Stimulated activated CD8-positive, alpha-beta memory T cell treated with anti-CD3 and anti-CD28 coated beads, Interleukin-12 subunit alpha, Interleukin-12 subunit beta, amount 100 ng/mL, for 1 hour (primary cell): ENCODE results near the gene MED22.
"Not testable (repeated sequence)": the region's sequence is repeated elsewhere in the genome, so short reads cannot be mapped to it uniquely, and the experiment has no call there.

Experiments used
- DNase-seq: peaks from one replicate; pipeline ENCODE4 v3.0.0-alpha.2; 2020; ENCODE audit warnings: low read depth

Gene MED22

DNA sequence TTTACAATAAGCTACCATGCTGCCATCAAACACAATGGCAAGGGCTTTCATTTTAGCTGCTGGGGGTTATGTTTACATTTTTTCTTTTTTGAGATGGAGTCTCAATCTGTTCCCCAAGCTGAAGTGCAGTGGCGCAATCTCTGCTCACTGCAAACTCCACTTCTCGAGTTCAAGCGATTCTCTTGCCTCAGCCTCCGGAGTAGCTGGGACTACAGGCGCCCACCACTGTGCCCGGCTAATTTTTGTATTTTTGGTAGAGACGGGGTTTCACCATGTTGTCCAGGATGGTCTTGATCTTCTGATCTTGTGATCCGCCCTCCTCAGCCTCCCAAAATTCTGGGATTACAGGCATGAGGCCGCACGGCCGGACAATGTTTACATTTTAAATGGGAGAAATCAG is 13.0 kb downstream of the MED22 start:
- not testable (repeated sequence) for DNase-seq

DNA sequence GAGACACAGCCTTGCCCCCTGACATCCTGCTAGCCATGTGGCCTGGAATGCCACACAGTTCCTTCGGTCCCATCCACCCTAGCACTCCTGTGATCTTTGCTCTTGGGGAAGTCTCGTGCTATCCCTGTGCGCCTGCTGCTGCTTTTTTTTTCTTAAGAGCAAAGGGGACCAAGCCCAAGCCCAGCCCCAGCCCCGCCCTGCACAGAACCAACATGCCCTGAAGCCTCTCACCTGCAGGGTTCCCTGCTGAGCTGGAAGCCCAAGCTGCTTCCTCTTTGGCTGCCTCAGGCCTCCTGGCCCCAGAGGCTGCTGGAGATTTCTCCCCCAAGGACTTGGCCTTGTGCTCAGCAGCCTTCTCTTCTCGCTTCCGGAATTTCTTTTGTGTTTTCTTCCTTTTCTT is 13.8 kb downstream of the MED22 start:
- no peak for DNase-seq

DNA sequence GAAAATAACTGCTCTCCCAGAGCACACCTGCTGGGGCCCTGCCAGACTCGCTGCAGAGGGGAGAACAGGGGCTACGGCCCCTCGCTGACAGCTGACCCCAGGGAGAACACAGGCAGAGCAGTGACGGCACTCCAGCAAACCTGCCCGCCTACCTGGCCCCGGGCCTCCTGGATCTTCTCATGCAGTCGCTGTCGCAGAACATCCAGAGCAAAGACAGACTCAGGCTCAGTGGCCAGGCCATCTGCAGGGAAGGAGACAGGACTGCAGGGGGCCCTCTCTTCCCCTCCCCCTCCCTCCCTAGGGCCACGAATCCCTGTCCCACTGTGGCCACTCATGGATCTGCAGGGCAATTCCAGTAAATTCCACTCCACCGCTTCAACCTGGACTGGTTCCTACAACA is 14.4 kb downstream of the MED22 start:
- DNase-seq = no peak

DNA sequence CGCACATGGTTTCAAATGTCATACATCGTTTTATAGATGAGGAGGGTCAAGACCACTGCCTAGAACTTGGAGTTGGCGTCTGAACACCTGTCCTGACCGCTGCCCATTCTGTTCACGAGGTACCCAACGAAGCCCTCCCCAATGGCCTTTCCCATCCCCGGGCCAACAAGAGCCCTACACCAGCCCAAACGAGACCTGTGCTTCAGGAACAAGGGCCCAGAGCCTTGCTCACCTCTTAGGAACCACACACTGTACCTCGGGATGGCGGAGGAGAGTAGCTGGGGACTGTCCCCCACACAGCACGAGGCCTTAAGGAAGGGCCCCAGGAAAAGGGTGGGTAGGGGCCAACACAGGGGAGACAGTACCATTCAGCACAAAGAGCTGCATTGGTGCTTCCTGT is 14.9 kb downstream of the MED22 start:
- DNase-seq = no peak

DNA sequence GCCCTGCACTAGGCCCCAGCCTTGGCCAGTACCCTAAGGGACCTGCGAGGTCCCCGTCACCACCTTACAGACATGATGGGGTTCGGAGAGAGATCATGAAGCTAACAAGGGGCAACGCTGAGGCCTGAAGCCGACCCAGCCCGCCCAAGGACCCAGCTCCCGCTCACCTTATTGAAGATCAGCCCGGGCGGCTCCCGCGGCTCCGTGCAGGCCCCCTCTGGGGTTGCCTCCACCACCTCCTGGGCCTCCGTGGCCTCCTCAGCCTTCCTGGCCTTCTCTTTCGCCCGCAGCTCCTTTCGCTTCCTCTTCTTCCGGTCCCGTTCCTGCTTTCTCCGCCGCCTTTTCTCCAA is 15.6 kb downstream of the MED22 start:
- DNase-seq = no peak

DNA sequence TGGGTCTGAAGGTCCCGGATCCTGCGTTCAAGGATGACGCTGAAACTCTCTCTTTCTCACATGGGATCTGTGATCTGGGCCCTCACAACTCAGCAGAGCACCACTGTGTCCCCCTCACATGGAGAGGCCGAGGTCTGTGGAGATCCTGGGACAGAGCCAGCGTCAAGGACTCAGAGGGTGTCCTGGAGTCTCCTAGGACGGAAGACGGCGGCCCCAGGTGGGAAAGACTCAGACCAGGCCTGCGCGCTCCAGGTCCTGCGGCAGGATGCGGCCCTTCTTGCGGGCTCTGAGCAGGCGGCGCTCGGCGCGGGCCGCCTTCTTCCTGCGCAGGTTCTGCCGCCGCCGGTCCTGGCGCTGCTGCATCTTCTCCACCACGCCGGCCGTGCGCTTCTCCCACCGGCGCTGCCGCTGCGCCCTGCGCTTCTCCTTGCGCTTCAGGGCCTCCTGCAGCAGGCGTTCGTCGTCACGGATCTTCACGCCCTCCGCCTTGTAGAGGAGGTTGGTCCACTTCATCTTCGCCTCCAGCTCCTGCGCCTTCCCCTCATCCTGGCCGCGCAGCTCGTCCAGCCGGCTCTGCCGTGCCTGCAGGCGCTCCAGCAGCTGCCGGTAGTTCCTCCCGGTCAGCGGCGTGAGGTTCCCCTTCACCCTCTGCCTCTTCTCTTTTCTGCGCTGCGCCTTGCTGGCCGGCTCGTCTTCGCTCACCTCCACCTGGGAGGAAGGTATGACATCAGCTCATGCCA is 16.1 kb downstream of the MED22 start:
- no peak for DNase-seq

DNA sequence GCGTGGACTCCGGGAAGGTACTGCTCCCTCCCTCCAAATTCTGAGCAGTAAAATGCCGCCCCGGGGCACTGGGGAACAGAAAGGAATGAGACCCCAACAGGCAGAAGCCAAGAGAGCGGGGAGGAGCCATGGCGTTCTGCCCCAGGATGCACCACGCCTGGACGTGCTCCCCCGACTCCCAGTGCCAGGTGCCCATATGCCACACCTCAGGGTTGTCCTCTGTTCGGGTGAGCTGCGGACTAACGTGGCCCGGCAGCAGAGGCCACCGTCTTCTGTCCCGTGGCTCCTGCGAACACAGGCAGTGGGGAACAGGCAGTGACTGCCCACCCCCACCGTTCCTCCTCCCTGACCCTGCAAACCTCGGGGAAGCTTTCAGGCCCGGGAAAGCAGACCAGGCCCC is 16.7 kb downstream of the MED22 start:
- DNase-seq = no peak

DNA sequence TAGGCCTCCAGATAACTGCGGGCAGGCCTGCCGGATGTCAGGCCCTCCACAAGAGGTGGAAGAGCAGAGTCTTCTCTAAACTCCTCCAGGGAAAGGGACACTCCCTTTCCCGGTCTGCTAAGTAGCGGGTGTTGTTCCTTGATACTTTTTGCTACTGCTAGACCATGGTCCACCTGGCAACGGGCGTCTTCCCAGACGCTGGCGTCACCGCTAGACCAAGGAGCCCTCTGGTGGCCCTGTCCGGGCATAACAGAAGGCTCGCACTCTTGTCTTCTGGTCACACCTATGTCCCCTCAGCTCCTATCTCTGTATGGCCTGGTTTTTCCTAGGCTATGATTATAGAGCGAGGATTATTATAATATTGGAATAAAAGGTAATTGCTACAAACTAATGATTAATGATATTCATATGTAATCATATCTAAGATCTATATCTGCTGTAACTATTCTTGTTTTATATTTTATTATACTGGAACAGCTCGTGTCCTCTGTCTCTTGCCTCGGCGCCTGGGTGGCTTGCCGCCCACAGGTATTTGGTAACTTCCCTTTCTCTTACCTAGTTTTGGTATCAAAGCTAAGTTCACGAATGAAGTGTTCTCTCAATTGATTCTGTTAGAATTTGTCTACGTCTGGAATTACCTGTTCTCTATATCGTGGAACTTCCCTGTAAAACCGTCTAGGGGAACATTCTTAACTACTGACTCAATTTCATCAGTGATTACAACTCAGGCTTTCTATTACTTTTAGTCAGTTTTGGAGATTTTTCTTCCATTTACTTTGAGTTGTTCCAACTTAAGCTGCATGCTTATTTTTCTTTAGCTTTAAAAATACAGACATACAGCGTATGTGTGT is 18.4 kb downstream of the MED22 start:
- DNase-seq = not testable (repeated sequence)

DNA sequence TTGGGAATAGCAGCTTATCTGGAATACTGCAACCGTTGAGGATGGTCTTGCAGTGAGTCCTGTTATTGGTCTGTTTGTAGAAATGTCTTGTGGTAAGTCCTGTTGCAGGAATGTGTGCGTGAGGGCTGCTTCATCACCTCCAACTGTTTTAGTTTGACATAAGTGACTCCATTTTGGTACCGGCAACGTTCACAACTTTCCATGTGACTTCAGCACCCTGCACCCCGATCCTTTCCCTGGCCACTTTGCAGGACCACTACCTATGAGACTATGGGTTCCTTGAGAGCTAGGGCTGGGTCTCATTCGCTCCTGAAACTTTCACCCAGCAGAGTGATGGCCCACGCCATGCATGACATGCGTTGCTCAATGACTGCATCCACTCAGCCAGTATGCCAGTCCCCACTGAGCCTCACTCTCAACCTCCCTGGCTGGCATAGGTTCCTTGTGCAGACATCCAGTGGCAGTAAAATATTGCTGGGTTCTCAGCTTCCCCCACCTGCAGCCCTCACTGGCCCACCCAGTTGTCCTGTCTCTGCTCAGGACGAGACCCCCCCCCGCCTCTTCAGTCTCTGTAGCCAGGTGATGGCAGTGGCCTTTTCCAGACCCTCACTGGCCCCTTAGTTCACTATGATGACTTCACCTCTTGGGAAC is 20.0 kb downstream of the MED22 start:
- DNase-seq = no peak

DNA sequence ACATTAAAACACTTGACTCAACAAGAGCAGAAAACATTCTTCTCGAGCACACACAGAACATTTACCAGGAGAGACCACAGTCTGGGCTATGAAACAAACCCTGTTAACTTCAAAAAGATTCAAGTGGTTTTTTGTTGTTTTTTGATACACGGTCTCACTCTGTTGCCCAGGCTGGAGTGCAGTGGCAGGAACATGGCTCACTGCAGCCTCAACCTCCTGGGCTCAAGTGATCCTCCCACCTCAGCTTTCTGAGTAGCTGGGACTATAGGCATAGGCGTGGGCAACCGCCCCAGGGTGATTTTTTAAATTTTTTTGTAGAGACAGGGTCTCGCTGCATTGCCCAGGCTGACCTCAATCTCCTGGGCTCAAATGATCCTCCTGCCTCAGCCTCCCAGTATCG is 20.9 kb downstream of the MED22 start:
- not testable (repeated sequence) for DNase-seq

DNA sequence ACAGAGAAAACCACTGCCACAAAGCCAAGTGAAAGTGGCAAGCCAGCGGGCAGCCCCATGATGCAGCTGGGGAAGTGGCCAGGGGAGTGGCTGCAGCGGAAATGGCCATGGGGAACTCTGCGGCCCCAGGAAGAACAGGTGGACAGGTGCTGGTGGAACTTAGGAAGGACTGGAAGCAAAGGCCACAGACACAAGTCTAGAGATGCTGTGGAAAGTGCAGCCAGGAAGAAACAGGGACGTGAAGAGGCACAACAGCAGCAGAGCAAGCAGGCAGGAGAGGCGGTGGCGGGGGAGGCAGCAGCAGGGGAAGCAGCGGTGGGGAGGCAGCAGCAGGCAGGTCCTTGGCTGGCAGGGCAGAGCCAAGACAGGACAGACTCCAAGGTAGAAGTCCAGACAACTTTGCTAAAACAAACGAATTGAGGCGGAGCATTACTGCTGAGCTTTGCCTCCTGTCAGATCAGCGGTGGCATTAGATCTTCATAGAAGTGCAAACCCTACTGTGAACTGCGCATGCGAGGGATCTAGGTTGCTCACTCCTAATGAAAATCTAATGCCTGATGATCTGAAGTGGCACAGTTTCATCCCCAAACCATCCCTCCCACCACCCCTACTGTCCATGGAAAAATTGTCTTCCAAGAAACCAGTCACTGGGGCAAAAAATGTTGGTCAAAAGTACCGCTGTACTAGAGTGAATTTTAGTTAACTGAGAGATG is 23.8 kb downstream of the MED22 start:
- no peak for DNase-seq

DNA sequence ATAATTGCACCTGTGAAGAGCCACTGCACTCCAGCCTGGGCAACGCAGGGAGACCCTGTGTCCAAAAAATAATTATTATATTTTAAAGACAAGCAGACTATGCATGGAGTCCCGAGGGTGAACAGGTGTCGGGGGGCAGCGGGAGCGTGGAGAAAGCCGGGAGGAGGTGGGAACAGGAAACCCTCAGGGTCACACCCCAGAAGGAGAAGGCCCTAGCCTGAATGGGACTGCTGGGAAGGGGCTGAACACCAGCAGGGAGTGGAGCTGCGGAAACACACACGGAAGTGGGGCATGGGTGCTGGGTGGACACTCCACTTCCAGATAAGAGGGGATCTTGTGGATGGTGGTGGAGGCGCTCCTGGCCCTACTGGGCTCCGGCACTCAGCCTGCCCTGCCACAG is 24.7 kb downstream of the MED22 start:
- DNase-seq = no peak

DNA sequence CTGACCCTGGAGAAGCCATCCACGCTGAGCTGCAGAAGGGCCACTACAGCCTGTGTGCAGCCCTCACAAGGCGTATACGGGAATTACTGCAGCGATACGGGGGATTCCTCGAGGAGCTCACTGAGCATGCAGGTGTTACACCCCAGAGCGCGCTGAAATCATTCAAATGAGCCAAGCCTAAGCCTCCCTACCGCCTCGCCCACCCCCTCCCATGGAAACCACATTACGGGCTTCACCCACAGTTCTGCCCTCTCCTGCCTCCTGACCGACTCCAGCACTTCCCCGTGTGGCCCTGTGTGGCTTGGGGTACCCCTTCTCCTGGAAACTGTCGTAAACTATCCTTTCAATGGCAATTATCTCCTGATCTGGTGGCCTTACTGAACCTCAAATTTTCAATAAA is 25.2 kb downstream of the MED22 start:
- no peak for DNase-seq

DNA sequence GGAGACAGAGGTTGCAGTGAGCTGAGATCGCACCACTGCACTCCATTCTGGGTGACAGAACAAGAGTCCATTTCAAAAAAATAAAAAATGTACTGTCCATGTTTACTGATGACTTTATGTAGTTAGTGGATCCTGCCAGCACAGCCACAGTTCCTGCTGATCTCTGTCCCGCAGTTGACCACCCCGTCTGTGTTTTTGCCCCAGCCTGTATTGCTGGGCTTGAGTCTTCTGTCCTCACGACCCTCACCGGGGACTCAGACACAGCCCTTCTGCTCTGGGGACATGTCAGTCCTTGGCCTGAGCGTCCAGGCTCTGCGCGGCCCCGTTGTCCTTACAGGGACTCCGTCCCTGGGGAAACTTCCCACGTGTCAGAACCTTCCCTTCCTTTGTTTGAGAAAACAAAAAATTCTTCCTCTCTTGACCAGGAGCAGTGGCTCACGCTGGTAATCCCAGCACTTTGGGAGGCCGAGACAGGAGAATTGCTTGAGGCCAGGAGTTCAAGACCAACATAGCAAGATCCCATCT is 26.5 kb downstream of the MED22 start:
- no peak for DNase-seq

DNA sequence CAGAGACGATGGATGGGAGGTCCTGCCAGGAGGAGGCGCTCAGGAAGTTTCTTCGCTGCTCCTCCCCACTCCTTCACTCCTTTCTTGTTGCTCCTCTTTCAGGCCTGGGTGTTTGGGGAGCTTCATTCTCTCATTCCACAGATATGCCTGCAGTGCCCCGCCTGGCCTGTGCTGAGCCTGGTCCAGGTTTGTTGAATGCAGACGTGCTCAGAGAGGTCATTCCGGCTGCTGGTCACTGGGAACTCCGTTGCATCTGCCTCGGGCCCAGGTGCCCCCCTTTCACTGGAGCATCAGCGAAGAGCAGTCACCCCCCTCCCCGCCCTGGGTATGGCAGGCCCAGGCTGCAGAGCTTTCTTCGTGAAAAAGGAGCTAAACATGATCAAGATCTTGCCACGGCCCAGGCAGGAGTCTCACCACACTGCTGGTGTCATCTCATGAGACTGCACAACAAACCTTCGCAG is 27.5 kb downstream of the MED22 start:
- DNase-seq = no peak

DNA sequence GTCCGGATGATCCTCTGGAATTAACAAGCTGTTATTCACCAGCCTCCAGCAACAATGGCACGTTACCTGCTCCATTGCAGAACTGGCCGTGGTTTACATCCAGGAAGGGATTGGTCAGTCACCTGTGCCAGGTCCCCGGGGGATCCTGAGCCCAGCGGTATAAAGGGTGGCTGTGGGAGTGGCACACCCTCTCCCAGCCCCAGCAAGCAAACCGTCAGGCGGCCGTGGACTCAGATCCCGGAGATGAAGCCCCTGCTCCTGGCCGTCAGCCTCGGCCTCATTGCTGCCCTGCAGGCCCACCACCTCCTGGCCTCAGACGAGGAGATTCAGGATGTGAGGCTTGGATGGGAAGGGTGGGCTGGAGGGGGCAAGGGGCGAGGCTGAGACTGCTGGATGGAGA is 30.4 kb downstream of the MED22 start:
- DNase-seq = not testable (repeated sequence)

DNA sequence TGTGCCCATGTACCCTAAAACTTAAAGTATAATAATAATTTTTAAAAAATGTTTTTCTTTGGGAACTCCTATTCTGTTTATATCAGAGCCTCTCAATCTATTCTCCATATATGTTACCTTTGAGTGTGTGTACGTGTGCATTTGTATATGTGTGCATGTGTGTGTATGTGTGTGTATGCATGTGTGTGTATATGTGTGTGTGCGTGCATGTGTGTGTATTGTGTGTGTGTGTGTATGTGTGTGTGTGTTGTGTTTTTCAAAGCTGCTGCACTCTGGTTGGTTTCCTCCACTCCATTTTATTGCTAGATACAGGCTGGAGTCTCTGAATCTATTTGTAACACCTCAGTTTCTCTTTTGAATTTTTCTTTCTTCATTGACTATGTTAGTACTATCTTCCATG is 31.9 kb downstream of the MED22 start:
- no peak for DNase-seq

DNA sequence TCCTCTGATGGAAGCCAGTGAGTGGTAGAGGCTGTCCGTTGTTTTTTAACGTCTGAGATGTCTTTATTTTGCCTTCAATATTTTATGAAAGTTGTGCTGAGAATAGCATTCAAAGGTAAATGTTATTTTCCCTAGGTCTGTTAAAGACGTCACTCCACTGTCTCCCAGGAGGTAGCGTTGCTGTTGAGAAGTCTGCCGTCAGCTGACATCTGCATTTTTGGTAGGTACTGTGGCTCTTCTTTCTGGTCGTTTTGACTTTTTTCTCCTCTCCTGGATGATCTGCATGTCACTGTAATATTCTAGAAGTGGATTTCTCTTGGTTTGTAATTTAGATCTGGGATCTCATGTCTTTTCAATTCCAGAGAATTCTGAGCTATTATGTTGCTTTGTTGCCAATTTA is 38.3 kb downstream of the MED22 start:
- no peak for DNase-seq

DNA sequence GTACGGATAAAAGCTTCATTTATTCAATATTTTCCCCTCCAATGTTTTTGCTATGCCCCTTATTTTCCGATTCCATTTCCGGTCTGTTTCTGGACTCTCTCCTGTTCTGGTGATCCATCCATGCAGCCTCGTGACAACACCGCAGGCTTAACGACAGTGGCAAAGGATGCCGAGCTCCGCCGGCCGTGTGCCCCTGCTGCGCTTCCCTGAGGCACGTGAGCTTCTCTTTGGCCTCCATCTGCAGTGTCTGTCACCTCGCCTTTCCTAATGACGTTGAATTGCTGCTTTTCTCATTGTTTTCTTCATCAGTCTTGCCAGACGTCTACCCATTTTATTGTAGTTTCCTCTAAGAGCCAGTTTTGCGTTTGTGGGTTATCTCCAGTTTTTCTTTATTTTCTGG is 40.6 kb downstream of the MED22 start:
- DNase-seq = no peak

DNA sequence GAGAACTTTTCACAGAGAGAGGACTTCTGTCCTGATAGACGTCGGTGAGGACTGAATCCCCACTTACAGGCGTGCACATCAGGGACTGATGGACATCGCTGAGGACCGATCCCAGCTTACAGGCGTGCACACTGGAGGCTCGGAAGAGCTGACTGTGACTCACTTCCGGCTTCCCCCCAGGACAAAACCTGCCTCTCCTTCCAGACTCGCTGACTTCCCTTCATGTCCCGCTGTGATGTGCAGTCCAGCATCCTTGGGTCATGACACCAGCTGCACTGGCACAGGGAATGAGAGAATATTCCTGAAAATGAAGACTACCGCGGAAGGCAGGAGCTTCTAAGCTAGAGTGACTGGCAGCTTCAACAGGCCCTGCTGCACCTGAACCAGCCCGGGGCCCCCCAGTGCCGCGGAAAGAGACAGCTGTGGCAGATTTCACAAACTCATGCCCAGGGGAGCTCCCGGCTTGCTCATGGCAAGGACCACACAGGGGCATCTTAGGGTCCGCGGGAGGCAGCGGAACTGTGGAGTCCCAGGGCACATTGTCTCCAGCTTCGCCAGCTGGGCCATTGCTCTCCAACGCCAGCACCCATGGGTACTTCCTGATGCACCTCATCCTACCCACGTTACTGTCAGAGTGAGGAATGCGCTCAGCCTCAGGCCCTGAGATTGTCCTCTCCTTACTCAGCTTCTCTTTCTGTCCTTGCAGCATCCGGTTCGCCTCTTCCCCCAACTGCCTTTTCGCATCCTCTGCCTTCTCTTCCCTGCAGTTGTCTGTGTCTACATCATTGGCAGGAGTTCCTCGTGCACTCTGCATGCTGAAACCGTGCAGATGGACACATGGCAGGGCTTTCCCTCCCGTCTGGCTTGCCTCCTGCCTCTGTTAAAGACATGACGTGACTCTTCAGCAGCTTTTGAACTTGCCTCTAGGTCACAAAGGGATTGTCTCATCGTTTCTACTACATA is 41.4 kb downstream of the MED22 start:
- DNase-seq = no peak

DNA sequence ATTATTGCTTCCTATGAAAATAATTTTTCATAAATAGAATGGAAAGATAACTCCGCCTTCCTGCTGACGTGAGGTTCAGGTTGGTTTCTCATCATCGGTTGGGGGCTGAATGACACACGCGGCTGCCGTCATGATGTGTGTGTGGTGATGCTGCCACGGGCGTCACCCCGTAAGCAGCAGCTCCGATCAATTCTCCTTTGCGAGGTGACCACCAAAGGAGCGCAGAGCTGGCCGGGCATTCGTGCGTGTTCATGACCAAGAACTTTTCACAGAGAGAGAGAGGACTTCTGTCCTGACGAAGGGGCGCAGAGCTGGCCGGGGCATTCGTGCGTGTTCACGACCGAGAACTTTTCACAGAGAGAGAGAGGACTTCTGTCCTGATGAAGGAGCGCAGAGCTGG is 42.2 kb downstream of the MED22 start:
- DNase-seq = no peak
